Activated CD4-positive, CD25-positive, alpha-beta regulatory T cell treated with anti-CD3 and anti-CD28 coated beads, Interleukin-2, amount 50 U/mL, for 72 hours (primary cell): ENCODE measurements around the gene PCP4.

Experiments used
- DNase-seq: peaks from one replicate; pipeline ENCODE4 v3.0.0; 2021

The PCP4 gene

GRCh38 chr21:39924577-39925308, 57.5 kb downstream of the PCP4 start:
- no peak for DNase-seq

- no peak for DNase-seq
Observed at GRCh38 chr21:39927304-39927886, 60.2 kb downstream of the PCP4 start.

GRCh38 chr21:39932335-39932734, 65.1 kb downstream of the PCP4 start:
- no peak for DNase-seq

GRCh38 chr21:39934895-39935294, 67.7 kb downstream of the PCP4 start:
- no peak for DNase-seq

GRCh38 chr21:39935716-39936115, 68.5 kb downstream of the PCP4 start:
- DNase-seq, result no peak

- DNase-seq, result no peak
Observed at GRCh38 chr21:39938086-39938625, 70.9 kb downstream of the PCP4 start.

GRCh38 chr21:39946199-39946598, 79.0 kb downstream of the PCP4 start:
- no peak for DNase-seq

GRCh38 chr21:39947031-39947430, 79.8 kb downstream of the PCP4 start:
- no peak for DNase-seq

GRCh38 chr21:39951183-39952101, 84.2 kb downstream of the PCP4 start:
- no peak for DNase-seq

- DNase-seq, result no peak
Observed at GRCh38 chr21:39952265-39952664, 85.0 kb downstream of the PCP4 start.

GRCh38 chr21:39954570-39954969, 87.3 kb downstream of the PCP4 start:
- no peak for DNase-seq

GRCh38 chr21:39955326-39955725, 88.1 kb downstream of the PCP4 start:
- DNase-seq, result no peak

- DNase-seq, result no peak
Observed at GRCh38 chr21:39956586-39956985, 89.3 kb downstream of the PCP4 start.

GRCh38 chr21:39958731-39959130, 91.5 kb downstream of the PCP4 start:
- no peak for DNase-seq

- no peak for DNase-seq
Observed at GRCh38 chr21:39961251-39961650, 94.0 kb downstream of the PCP4 start.

GRCh38 chr21:39965026-39965425, 97.8 kb downstream of the PCP4 start:
- no peak for DNase-seq

GRCh38 chr21:39966786-39967185, 99.5 kb downstream of the PCP4 start:
- no peak for DNase-seq

GRCh38 chr21:39968010-39968409, 100.8 kb downstream of the PCP4 start:
- DNase-seq, result no peak

GRCh38 chr21:39969691-39970364, 102.6 kb downstream of the PCP4 start:
- DNase-seq, result no peak

- DNase-seq, result no peak
Observed at GRCh38 chr21:39971956-39972355, 104.7 kb downstream of the PCP4 start.

GRCh38 chr21:39972471-39972870, 105.2 kb downstream of the PCP4 start:
- no peak for DNase-seq

- DNase-seq, result no peak
Observed at GRCh38 chr21:39972976-39973770, 105.9 kb downstream of the PCP4 start.
